ENCODE results near the gene ULBP3.
A peak's percentile ranks its signal among the peaks of the same experiment; 100 is the strongest.

ULBP3 gene

DNA sequence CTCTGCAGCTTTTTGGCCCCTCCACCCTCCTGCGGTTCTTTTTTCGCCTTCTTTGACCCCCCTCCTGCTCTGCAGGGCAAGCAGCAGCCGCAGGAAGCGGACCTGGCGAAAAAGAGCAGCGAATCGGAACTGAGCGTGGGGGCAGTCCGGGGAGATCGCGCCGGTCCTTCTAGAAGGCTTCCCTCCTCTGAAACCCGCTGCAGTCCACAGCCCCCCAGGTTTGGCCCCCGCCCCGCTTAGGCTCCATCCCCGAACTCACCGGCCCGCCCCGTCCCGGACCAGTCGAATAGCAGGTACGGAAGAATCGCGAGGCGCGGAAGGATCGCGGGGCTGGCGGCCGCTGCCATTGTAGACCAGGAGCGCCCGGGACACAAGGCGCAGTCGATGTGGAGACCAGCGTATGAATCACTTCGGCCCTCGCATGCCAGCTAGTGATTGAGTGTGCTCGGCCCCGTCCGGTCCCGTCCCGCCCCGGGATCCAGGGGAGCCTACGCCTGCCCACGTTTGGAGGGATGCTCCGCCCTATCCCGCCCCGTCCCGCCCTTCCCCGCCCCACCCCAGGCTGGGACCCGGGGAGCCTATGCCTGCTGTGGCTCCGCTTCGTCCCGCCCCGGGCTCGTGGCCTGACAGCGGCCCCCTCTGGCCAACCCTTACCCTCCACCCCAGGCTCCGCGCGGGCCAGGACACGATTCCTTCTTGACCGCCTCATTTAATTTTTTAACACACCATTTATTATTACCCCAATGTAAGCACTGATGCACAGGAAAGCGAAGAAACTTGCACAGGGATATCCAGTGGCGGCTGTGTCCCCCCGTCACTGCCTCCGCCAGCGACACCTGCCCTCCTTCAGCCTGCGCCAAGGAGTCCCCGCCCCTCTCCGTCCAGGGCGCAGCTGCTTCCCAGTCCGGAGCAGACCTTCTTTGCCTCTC lies at the start of gene ULBP3:
Gene ULBP3 (minus strand): TSS at position 402 of the 929 bp plus-strand sequence. CDS start 55 bp downstream, at position 347.
- peak; percentile 81 for DNase-seq (ENCODE audit: low read depth)
- peak within 1 kb of the TSS; percentile 77 for H3K4me3 ChIP-seq (ENCODE audit: low read depth, low read length)
- TF ChIP-seq, protein P1, sequence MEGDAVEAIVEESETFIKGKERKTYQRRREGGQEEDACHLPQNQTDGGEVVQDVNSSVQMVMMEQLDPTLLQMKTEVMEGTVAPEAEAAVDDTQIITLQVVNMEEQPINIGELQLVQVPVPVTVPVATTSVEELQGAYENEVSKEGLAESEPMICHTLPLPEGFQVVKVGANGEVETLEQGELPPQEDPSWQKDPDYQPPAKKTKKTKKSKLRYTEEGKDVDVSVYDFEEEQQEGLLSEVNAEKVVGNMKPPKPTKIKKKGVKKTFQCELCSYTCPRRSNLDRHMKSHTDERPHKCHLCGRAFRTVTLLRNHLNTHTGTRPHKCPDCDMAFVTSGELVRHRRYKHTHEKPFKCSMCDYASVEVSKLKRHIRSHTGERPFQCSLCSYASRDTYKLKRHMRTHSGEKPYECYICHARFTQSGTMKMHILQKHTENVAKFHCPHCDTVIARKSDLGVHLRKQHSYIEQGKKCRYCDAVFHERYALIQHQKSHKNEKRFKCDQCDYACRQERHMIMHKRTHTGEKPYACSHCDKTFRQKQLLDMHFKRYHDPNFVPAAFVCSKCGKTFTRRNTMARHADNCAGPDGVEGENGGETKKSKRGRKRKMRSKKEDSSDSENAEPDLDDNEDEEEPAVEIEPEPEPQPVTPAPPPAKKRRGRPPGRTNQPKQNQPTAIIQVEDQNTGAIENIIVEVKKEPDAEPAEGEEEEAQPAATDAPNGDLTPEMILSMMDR (IDR thresholded peaks at IDR 0.05; ENCODE audit: control insufficient read depth, extremely low read depth, insufficient read depth), result peak; percentile 80

DNA sequence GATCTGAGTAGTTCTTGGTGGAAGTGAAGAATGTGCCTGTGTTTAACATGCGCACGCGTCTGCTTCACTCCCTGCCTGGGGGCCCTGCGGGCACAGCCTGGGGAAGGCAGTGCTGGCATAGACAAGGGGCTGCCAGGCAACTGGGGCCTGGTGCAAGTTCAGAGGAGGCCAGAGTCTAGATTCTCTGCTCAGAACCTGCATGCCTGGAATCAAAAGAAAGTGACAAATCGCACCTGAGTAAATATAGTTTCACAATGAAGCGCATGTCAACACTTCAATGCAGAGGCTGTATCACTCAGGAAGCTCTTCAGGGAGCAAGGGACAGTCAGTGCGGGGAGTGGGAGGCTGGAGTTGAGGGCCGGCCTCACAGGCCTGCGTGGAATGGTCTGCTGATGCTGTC lies 49.7 kb upstream of the ULBP3 start:
- DNase-seq (ENCODE audit: low read depth), result peak; percentile 52
- H3K4me3 ChIP-seq (ENCODE audit: low read depth, low read length), result no peak overlapping the region
- TF ChIP-seq, protein P1 (IDR thresholded peaks at IDR 0.05; ENCODE audit: control insufficient read depth, extremely low read depth, insufficient read depth), result no peak

DNA sequence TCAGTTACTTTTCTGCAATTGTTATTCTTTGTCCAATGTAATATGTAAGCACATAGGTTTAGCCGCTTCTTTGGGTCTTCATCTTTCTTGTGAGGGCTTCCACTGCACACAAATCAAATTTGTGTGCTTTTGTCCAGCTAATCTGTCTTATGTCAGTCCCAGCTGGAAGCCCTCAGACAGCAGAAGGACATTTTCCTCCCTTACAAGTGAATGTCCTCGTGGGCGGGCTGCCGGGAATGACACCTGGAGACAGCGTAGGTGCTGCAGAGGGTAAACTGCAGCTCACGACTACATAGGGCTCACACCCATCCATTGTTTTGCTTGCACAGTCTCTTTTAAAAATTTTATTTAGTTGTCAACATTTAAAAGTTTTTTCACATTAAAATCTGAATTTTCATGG lies 49.3 kb upstream of the ULBP3 start:
- TF ChIP-seq, protein P1 (IDR thresholded peaks at IDR 0.05; ENCODE audit: control insufficient read depth, extremely low read depth, insufficient read depth), result no peak
- no peak for DNase-seq (ENCODE audit: low read depth)
- H3K4me3 ChIP-seq (ENCODE audit: low read depth, low read length), result no peak overlapping the region

DNA sequence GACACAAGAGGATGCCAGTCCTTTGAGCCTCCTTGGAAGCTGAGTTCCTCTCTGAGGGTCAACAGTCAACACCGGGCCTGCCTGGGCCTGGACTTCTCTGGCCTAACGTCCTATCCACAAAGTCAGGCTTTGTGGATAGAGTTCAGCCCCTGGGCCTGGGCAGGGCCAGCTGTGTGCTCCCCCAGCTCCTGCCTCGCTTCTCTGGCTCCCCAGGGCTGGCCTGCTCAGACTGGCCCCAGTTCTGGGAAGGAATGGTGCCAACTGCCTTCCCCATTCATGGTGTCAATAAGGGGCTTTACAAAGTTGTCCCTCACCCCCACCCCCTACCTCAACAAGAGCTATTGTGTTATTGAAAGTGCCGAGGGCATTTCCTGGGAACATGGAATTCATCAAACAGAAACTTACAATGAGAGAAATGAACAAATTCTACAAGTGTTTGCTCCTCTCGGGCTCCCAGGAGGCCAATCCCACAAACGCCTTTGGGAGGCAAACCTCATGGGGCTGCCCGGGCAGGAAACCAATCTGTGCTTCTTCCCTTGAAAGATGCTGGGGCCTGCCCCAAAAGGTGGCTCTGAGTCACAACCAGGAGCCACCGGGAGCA lies 47.4 kb upstream of the ULBP3 start:
- TF ChIP-seq, protein P1 (IDR thresholded peaks at IDR 0.05; ENCODE audit: control insufficient read depth, extremely low read depth, insufficient read depth), result no peak
- H3K4me3 ChIP-seq (ENCODE audit: low read depth, low read length), result no peak overlapping the region
- no peak for DNase-seq (ENCODE audit: low read depth)

DNA sequence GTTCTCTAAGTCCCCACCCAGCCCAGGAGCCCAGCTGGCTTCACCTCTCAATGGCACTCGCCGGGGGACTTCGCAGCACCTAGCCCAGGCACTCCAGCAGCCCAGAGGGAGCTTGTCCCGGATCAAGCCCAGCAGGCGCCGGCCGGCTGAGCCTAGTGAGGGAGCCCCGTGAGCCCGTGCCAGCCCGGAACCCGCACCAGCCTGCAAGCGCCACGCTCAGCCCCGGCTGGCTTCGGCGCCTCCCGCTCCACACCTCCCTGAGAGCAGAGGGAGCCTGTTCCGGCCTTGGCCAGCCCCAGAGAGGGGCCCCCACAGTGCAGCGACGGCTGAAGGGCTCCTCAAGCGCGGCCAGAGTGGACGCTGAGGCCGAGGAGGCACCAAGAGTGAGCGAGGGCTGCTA lies 46.8 kb upstream of the ULBP3 start:
- no peak for DNase-seq (ENCODE audit: low read depth)
- TF ChIP-seq, protein P1 (IDR thresholded peaks at IDR 0.05; ENCODE audit: control insufficient read depth, extremely low read depth, insufficient read depth), result no peak

DNA sequence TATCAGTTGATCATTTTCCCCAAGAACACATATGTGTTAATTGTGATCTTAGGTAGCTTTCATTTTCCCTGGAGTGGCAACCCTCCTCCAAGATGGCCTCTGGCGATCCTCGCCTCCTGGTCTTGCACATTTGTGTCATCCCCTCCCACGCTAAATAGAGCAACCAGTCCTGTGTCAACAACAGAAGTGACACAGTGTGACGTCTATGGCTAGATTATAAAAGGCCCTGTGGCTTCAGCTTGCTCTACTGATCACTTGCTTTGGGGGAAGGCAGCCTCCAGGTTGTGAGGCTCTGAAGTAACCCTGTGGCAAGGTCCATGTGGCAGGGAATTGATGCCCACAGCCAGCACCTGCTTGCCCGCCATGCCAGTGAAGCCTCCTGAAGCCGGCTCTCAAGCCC lies 43.3 kb upstream of the ULBP3 start:
- H3K4me3 ChIP-seq (ENCODE audit: low read depth, low read length), result no peak overlapping the region
- TF ChIP-seq, protein P1 (IDR thresholded peaks at IDR 0.05; ENCODE audit: control insufficient read depth, extremely low read depth, insufficient read depth), result no peak
- no peak for DNase-seq (ENCODE audit: low read depth)

More for the DNA sequence above, 46.8 kb upstream of the ULBP3 start:
- H3K4me3 ChIP-seq (ENCODE audit: low read depth, low read length), result no peak overlapping the region
